Hindlimb muscle (tissue), 1 donor: Measurements from ENCODE around the gene DEAF1. TPM values are rescaled to one million over a fixed set of nuclear protein-coding genes. Genes with fewer than 3 reads are reported as not detected.
A peak's percentile ranks its signal among the peaks of the same experiment; 100 is the strongest.

Experiments
- DNase-seq: peaks from one replicate; pipeline ENCODE4 v3.0.0-alpha.2; 2013
- polyA plus RNA-seq: library from polyadenylated mRNA; unstranded; fragments of 120-200 nt; gene quantifications from one replicate; pipeline ENCODE4 v1.2.1, GENCODE V29; 2013; ENCODE audit not compliant: insufficient read length

Gene DEAF1
- polyA plus RNA-seq, 1 donor = 36.5 TPM

DNA sequence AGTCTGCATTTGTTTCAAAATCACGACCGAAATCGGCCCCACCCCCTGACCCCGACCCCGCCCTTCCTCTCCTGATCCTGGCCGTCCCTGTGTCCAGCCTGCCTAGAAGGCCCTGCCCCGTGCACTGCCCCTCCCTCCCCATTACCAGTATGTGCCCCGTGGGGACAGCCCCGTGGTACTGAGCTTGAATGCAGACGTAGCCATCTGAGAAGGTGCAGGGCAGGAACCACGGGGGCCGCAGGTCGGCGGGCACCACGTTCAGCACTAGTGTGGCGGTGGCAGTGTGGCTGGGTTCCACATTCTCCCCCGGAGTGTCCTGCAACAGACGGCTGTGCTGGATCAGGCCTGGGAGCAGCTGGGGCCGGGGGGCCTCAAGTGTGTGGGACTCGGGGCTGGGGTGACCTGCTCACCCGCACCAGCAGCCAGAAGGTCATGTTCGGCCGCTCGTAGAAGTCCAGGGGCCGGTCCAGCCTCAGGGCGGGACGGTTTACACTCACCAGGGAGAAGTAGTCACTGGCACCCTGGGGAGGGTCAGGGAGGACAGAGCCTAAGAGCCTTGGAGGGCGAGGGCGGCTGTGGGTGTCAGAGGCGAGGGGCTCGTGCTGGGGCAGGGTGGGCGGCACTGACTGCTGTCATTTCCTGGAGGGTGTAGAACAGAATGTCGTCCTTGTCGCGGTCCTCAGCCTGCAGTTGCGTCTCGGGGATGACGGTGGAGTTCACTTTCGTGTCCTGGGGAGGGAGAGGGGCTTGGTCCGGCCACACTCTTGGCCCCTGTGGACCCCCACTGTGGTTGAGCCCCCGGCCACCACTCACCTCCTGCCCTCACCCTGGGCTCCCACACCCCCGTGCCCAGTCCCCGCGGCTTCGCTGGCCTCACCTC is 73.8 kb downstream of the DEAF1 start:
- DNase-seq = no peak

DNA sequence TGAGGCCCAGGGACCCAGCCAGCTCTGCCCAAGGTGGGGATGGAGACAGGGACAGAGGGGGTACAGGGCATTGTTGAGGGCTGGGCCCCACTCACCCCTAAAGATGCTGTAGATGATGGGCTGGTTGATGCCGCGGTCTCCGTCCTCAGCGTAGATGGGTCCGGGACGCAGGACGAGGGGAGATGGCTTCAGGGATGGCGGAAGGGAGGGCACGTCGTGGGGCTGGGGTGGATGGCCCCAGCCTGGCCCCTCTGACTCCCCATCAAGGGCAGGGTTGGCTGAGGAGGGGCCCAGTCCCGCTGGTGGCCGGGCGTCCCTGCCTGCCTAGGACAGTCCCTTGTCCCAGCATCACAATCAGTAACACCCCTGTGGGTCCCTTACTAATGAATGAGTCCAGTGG is 74.8 kb downstream of the DEAF1 start:
- no peak for DNase-seq

DNA sequence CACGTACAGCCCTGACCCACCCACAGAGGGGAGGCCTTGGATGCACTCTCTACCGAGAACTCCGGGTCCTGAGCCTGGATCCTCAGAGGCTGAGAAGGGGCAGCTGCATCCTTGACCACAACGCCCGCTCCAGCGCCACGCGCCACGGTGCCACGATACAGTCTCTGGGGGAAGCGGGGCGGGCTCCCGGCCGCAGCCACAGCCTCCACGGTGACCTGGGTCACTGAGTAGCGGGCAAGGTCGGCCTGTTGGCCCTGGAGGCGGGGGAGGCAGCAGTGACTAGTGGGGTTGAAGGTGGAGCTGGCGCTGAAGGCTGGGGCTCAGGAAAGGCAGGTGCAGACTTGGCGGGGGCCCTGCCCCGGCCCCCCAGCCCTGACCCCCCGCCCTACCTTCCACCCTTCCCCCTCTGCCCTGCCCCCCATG is 75.4 kb downstream of the DEAF1 start:
- DNase-seq = no peak

DNA sequence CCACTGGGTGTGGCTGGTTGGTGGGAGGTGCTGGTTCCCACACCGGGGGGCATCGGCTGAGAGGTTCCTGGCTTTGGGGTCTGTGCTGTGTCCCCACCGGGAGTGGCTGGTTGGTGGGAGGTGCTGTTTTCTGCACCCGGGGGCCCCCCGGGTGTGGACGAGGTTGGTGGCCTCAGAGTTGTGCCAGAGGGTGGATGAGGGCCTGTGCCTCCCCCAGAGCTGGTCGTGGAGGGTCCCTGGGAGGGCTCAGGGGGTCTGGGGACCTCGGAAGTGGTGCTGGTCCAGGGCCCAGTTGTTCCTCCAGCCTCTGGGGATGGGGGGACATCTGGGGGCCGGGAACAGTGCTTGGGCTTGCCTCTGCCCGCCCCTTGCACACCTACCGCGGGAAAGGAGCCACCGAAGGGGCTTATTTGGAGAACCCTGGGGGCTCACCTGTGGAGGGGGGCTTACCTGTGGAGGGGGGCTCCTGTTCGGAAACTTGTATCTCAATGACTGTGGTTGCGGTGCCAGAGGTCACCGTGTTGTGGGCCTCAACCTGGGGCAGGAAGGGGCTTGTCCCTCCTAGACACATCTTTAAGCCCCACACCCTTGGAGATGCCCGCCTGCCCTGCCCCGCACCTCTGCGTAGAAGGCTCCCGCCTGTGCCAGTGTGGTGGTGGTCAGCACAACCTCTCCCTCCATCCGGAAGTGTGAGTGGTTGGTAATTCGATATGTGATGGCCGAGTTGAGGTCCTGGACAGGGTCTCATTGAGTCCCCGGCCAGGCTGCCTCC is 76.0 kb downstream of the DEAF1 start:
- DNase-seq = no peak

DNA sequence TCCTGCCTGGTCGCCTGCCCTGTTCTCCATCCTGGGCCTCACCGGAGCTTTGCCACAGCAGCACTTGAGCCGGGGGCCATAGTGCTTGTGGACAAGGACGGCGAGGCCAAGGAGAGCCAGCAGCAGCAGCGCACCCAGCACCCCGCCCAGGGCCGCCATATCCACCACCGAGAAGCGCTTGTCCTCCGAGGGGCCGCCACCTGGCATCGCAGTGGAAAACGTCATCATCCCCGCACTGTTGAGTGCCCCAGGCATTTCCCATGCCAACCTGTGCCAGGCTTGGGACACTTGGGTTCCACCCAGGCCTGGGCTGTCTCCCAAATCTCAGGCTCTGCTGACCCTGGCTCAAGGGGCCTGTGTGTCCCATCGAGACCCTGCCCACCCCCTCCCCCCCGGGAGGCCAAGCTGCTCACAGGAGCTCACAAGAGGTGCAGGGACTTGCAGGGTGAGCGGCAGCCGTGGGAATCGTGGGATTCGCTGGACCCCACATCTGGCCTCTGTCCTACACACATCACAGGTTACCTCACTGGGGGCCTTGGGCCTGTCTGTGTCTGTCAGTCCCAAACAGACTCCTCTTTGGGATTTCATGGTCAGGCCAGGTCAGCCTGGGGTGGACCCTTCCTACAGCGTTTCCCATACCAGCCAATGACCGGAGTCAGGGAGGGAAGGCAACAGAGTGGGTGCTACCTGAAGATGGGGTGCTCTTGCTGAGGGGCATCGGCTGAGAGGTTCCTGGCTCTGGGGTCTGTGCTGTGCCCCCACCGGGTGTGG is 76.9 kb downstream of the DEAF1 start:
- DNase-seq = no peak

DNA sequence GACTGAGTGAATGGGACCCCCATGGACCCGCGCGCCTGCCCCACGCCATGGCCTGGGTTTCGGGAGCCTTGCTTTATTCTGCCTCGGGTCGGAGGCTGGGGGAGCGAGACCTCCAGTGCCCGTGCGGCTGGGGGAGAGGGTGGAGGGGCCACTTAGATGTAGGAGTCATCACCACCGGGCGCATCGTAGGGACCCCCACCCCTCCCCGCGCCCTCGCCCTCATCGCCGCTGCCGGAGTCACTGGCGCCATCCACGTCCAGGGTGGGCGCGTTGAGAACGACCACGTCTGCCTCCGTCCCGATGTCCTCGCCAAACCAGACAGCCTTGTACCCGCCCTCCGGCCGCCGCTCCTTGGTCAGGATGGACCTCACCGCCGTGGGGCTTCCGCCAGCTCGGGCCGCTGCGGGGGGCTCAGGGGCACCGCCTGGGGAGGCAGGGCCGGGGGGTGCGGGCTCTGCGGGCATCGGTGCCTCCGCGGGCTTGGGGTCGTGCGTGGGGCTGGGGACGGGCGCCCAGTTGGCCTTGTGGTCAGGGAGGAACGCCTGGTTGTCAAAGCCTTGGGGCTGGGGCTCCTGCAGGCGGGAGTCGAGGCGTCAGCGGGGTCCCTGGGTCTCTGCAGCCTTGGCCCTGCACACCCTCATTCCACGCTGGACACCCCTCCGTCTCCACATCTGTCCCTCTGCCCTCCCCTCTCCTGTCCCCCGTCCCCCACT is 77.7 kb downstream of the DEAF1 start:
- no peak for DNase-seq

DNA sequence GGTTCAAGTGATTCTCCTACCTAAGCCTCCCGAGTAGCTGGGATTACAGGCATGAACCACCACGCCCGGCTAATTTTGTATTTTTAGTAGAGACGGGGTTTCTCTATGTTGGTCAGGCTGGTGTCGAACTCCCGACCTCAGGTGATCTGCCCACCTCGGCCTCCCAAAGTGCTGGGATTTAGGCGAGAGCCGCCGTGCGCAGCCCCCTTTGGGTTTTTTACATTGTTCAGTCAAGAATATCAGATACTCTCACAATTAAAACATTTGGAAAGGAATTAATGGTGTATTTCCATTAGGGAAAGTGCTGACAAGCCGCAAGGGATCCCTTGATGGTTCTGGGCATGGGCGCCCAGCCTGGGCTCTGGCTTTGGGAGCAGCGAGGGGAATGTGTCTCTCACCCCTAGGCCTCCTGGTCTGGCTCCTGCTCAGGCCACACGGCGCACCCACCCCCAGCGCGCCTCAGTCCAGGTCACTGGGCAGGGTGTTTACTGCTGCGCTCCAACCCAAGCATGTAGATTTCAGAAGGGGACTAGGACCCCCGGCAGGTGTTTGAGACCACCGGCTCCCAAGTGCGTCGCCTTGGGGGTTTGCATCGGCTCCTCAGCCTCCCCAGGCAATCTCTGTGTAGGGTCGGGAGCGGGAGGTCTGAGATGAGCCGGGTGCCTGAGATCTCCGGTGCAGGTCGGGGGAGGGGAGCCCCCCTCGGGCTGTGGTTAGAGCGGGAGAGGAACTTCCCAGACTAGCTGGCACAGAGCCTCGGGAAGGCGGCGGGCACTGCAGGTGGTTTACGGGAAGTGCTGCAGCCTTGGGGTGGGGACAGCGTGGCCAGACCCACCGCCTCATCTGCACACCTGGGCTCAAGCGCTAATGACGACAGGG is 78.5 kb downstream of the DEAF1 start:
- no peak for DNase-seq

DNA sequence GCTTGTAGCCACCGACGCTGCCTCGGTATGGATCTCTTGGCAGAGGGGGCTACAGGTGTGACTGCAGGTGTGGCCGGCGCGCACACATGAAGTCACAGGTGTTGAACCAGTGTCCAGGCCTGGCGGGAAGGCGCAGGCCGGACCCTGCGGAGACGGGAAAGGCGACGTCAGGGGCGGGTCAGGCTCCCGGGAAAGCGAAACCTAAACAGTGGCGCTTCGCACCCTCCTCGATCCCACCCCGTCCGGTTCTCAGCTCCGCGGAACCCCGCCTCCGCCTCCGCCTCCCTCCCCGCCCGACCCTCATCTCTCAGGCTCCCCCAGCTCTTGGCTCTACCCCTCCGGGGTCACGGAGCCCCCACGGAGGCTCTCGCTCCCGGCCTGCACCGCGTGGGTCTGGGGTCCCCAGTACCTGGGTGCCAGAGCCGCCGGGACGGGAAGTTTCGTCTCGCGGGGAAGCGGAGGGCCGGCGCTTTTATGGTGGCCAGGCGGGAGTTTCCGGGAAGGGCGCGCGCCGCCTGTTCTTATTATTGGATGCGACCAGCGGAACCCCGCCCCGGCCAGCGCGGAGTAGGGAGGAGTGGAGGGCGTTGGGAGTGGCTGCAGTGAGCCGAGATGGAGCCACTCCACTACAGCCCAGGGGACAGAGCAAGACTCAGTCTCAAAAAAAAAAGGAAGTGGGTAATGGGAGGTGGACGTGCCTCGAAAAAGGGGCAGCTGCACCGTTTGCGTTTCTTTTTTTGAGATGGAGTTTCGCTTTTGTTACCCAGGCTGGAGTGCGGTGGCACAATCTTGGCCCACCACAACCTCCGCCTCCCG is 79.3 kb downstream of the DEAF1 start, which contains the start of gene IRF7:
Gene IRF7, minus strand, starts transcription at position 447 of the 816 bp plus-strand sequence. CDS start 586 bp downstream, outside the sequence.
- DNase-seq = peak; percentile 94

DNA sequence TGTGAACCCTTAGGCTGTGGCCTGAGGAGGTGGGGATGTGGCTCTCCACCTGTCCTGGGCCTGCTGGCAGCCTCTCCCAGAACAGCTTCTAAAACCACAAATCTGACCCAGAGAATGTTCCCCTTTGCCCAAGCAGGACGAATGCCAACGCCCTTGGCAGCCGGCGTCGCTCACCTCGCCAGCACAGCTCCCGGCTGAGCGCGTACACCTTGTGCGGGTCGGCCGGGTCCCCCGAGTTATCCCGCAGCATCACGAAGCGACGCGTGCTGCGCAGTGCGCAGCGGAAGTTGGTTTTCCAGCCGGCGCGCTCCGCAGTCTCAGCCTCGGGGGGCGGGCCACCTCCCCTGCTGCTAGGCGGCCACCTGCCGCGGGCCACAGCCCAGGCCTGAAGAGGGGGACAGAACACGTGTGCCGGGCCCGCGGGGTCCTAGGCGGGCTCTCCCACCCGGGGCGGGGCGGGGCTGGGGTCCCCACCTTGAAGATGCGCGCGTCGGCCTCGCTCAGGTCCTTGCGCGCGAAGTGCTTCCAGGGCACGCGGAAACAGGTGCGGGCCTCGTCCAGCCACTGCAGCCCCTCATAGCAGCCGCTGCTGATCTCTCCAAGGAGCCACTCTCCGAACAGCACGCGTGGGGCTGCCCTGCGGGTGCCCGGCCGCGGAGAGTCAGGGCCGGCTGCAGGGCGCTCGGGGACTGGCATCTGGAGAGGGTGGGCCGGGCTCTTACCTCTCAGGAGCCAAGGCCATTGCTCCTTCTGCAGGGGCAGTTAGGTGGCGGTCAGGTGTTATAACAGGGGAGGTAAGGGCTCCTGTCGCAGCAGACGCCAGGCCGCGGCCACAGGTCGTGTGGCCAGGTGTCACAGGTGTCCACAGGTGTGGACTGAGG is 80.2 kb downstream of the DEAF1 start:
- no peak for DNase-seq

DNA sequence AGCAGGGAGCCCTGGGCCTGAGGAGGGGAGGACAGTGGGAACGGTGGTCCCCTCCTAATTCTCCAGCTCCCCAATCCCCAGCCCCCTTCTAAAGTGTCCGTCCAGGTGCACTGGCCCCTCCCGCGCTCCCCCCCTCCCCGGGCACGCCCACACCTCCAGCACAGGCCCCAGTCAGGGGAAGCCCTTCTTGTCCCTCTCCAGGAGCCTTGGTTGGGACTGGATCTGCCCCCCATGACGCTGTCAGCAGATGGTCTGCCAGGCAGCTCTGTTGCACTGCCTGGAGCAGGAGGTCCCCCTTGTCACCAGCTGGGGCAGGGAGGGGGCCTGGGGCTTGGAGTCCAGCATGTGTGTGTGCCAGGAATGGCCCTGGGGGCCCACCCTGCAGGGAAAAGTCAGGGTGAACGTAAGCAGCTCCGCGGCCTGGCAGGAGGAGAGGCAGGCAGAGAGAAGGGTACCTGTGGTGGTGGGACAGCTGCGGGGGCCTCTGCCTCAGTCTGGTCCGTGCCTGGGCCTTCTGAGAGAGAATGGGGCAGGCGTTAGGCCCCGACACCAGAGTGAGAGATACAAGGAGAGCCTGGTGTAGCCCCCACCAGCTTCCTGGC is 80.9 kb downstream of the DEAF1 start:
- DNase-seq = no peak

DNA sequence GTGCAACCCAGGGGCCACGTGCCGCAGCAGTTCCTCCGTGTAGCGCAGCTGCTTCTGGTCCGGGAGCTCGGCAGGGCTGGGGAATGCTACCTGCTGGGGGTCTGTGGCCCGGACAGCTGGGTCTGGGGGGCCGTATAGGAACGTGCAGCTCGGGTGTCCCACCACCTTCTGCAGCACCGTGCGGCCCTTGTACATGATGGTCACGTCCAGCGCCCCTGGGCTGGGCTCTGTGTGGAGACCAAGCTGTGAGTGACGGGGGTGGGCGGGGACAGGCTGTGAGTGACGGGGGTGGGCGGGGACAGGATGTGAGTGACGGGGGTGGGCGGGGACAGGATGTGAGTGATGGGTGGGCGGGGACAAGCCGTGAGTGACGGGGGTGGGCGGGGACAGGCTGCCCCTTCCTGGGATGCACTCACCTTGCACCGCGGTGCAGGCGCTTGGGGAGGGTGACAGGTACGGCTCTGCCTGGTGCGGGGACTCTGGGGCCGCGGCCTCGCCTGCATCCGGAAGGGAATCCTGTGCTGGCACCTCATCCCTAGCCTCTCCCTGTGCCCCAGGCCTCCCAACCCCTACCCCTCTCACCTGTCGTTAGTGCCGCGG is 81.6 kb downstream of the DEAF1 start:
- DNase-seq = no peak

DNA sequence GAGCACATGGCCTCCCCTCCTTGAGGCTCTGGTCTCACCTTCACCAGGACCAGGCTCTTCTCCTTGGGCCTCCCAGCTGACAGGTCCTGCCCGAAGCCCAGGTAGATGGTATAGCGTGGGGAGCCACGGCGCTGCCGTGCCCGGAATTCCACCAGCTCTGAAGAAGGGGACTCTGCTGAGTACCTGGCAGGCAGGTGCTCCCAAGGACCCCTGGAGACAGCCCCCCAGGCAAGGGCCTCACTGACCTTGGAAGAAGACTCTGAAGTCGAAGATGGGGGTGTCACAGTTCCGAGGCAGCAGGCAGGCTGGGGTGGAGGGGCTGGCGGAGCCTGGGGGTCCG is 82.1 kb downstream of the DEAF1 start:
- no peak for DNase-seq

DNA sequence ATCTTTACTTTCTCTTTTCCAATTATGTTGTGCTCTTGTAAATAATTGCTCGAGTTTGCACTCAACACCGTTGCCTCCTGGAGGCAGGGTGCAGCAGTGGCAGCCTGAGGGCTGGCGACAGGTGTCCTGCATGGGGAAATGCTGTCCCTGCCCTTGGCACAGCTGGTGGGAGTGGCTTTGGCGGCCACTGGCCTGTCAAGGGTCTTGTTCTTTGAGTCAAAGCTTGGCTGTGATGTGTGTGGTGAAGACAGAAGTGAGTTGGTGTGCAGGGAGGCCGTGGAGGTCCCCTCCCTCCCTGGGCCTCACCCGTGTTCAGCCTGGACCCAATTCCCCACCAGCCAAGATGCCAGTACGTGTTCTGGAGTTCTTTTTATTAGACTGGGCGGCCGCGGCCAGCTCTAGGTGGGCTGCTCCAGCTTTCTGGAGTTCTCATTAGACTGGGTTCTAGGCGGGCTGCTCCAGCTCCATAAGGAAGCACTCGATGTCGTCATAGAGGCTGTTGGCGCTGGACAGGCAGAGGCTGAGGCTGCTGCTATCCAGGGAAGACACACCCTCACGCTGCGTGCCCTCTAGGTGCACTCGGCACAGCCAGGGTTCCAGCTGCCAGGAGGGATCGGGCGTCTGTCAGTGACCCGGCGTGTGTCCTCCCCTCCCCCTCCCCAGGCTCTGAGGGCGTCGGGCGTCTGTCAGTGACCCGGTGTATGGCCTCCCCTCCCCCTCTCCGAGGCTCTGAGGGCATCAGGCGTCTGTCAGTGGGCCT is 82.6 kb downstream of the DEAF1 start:
- peak; percentile 60 for DNase-seq

DNA sequence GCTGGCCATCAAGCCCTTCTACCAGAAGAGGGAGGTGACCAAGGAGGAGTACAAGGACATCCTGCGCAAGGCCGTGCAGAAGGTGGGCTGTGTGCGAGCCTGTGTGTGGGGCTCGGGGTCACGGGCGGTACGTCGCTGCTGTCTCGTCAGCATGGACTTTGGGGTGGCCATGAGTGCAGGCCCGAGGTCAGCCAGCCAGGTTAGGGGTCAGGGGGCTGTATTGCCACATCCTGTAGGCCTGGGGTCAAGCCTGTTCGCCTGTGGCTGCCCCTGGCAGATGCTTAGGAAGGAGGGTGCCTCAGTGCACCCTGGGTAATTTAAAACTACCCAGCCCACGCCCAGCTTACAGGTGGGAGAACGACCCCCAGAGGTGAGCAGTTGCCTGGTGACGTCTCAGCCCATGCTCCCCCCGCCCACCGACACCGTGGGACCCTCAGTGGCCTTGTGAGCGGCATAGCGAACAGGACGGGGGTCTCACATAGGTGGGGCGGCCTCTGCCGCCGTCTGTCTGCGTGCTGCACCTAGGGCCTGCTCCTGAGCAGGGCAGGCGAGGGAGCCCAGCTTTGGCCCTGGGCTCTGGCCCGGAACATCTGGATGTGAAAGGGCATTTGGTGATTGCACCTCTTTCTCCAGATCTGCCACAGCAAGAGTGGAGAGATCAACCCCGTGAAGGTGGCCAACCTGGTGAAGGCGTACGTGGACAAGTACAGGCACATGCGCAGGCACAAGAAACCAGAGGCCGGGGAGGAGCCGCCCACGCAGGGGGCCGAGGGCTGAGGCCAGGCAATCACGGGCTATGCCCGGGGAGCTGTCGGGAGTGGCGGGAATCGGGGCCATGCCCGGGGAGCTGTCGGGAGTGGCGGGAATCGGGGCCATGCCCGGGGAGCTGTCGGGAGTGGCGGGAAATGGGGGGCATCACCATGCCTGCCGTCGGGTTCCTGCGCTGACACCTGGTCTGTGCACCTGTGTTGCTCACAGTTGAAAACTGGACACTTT is 83.7 kb downstream of the DEAF1 start:
- no peak for DNase-seq

DNA sequence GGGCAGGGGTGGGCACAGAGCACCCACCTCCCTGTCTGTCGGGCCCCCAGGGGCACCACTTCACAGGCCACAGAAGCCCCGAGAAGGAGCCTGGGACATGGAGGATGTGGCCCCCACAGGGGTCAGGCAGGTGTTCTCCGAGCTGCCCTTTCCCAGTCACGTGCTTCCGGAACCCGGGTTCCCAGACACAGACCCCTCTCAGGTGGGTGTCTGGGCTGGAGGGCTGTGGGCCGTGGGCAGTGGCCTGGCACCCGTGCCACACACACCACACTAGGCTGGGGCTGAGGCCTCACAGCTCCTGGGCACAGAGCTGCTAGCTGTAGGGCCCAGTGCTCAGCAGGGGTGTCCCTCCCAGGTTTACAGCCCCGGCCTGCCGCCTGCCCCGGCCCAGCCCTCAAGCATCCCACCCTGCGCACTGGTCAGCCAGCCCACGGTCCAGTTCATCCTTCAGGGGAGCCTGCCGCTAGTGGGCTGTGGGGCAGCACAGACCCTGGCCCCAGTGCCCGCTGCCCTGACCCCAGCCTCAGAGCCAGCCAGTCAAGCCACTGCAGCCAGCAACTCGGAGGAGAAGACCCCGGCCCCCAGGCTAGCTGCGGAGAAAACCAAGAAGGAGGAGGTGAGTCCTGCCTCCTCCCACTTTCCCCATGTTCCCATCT is 84.7 kb downstream of the DEAF1 start:
- DNase-seq = no peak

DNA sequence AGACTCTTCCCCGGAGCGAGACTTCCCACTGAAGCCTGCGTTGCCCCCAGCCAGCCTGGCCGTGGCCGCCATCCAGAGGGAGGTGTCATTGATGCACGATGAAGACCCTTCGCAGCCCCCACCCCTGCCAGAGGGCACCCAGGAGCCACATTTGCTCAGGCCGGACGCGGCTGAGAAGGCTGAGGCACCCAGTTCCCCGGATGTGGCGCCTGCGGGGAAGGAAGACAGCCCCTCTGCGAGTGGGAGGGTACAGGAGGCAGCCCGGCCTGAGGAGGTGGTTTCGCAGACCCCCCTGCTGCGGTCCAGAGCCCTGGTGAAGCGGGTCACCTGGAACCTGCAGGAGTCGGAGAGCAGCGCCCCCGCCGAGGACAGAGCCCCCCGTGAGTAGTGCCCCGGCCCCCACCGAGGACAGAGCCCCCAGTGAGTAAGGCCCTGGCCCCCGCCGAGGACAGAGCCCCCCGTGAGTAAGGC is 85.6 kb downstream of the DEAF1 start:
- DNase-seq = no peak
